Uterus (tissue), 4 donors: ENCODE measurements around the gene MOB3C. TPM values are rescaled to one million over a fixed set of nuclear protein-coding genes. Genes with fewer than 3 reads are reported as not detected.

Experiments used
- DNase-seq, 2 donors: peaks; one replicate each; pipeline ENCODE4 v3.0.0-alpha.2; 2019 to 2020
- H3K27ac ChIP-seq, 2 donors: fragments of 200-600 bp; sonication (generic); 1 replicate in 1 of 2; 2 replicates in 1 of 2; pipeline ENCODE4 v1.5.1; 2016 to 2018
- H3K27me3 ChIP-seq, 2 donors: fragments of 200-600 bp; sonication (generic); one replicate each; pipeline ENCODE4 v1.5.1; 2018 to 2019; ENCODE audit warnings: control low read depth in 1 of 2
- H3K36me3 ChIP-seq, 2 donors: fragments of 200-600 bp; sonication (generic); one replicate each; pipeline ENCODE4 v1.5.1; 2019; ENCODE audit warnings: control low read depth in 1 of 2
- H3K4me1 ChIP-seq, 2 donors: fragments of 200-600 bp; sonication (generic); one replicate each; pipeline ENCODE4 v1.5.1; 2018 to 2019; ENCODE audit warnings: control low read depth in 1 of 2
- H3K4me3 ChIP-seq, 2 donors: fragments of 200-600 bp; sonication (generic); 1 replicate in 1 of 2; 2 replicates in 1 of 2; pipeline ENCODE4 v1.5.1; 2018 to 2019; ENCODE audit warnings: mild to moderate bottlenecking in 1 of 2
- H3K9me3 ChIP-seq, 2 donors: fragments of 200-600 bp; sonication (generic); one replicate each; pipeline ENCODE4 v1.5.1; 2019; ENCODE audit warnings: control low read depth in 1 of 2
- CTCF ChIP-seq, 4 experiments: fragments of 200-600 bp in 2 of 4; fragments of 450-650 bp in 2 of 4; sonication (generic) in 2 of 4; IDR thresholded peaks; one replicate each; pipeline ENCODE4 v1.5.1; 2016 to 2019; ENCODE audit warnings: antibody characterized with exemption in 4 of 4, mild to moderate bottlenecking in 2 of 4, moderate library complexity in 1 of 4
- POLR2A ChIP-seq, 2 donors: fragments of 450-650 bp; IDR thresholded peaks; one replicate each; pipeline ENCODE4 v1.6.1; 2016; ENCODE audit warnings: antibody characterized with exemption in 2 of 2, mild to moderate bottlenecking in 1 of 2, moderate library complexity in 1 of 2
- intact Hi-C: fragments of 100-400 bp; cut with DNase I; formaldehyde crosslinking; loops from one replicate; pipeline ENCODE4 v1.15.1; 2023; ENCODE audit warnings: low total_unique reads
- total RNA-seq, 4 donors: library from RNA; depleted of rRNA in 3 of 4; stranded (reverse); fragments of >200 nt in 3 of 4; gene quantifications; one replicate each; pipeline versions ENCODE4 v1.1.0 to v1.2.4, GENCODE V29; 2014 to 2023
- donor health status: DM: yes; HTN: yes; CAD: no.

The MOB3C gene
- total RNA-seq, 4 donors from 2014 or later = 6.9 to 22.5 (median 16.6) TPM

GRCh38 chr1:46639547-46639946 lies 22.9 kb upstream of the MOB3C start:
- Histone ChIP-seq H3K4me3 (no peak overlapping the region), H3K4me1 (no peaks in the 10 kb centered on the region), H3K27ac (no peak overlapping the region), H3K27me3 (no peaks in the 10 kb centered on the region), H3K36me3 (no peaks in the 10 kb centered on the region), H3K9me3 (no peaks in the 10 kb centered on the region)
- TF ChIP-seq POLR2A (IDR thresholded peaks at IDR 0.05) (no peak), CTCF (IDR thresholded peaks at IDR 0.05) (no peak)
- intact Hi-C loops = no loop called here
- no peak for DNase-seq

- TF ChIP-seq CTCF (IDR thresholded peaks at IDR 0.05) = no peak
- no peak for TF ChIP-seq POLR2A (IDR thresholded peaks at IDR 0.05)
- Histone ChIP-seq H3K4me3 (no peak overlapping the region), H3K27me3 (no peaks in the 10 kb centered on the region), H3K4me1 (no peaks in the 10 kb centered on the region), H3K27ac (no peak overlapping the region), H3K36me3 (no peaks in the 10 kb centered on the region), H3K9me3 (no peaks in the 10 kb centered on the region)
- DNase-seq = no peak
- intact Hi-C loops = no loop called here
Observed at GRCh38 chr1:46638921-46639320, 22.3 kb upstream of the MOB3C start.

GRCh38 chr1:46637444-46638083 lies 21.0 kb upstream of the MOB3C start:
- no peak for DNase-seq
- Histone ChIP-seq H3K36me3 (no peaks in the 10 kb centered on the region), H3K27me3 (no peaks in the 10 kb centered on the region), H3K4me3 (no peak overlapping the region), H3K9me3 (no peaks in the 10 kb centered on the region), H3K27ac (peak overlapping the region; percentile 25 to 71), H3K4me1 (no peaks in the 10 kb centered on the region)
- TF ChIP-seq CTCF (IDR thresholded peaks at IDR 0.05) (no peak), POLR2A (IDR thresholded peaks at IDR 0.05) (no peak)
- intact Hi-C loops = no loop called here

- Histone ChIP-seq H3K4me1 (no peaks in the 10 kb centered on the region), H3K27me3 (no peaks in the 10 kb centered on the region), H3K36me3 (no peaks in the 10 kb centered on the region), H3K27ac (no peak overlapping the region), H3K9me3 (no peaks in the 10 kb centered on the region), H3K4me3 (no peak overlapping the region)
- TF ChIP-seq CTCF (IDR thresholded peaks at IDR 0.05) (no peak), POLR2A (IDR thresholded peaks at IDR 0.05) (no peak)
- DNase-seq = no peak
- intact Hi-C loops = no loop called here
Observed at GRCh38 chr1:46635205-46635604, 18.6 kb upstream of the MOB3C start.

GRCh38 chr1:46630719-46631118 lies 14.1 kb upstream of the MOB3C start:
- Histone ChIP-seq H3K27ac (no peak overlapping the region), H3K4me3 (no peak overlapping the region), H3K9me3 (no peaks in the 10 kb centered on the region), H3K36me3 (no peaks in the 10 kb centered on the region), H3K4me1 (no peaks in the 10 kb centered on the region), H3K27me3 (no peaks in the 10 kb centered on the region)
- TF ChIP-seq POLR2A (IDR thresholded peaks at IDR 0.05) (no peak), CTCF (IDR thresholded peaks at IDR 0.05) (no peak)
- DNase-seq = no peak
- intact Hi-C loops = no loop called here
